K562 (cell line): Measurements from ENCODE around the gene HES4. TPM values are rescaled to one million over a fixed set of nuclear protein-coding genes. Genes with fewer than 3 reads are reported as not detected.

Experiments
- CBFB ChIP-seq: sonication (generic); formaldehyde crosslinking; IDR thresholded peaks from 2 replicates; pipeline ENCODE4 v1.4.0; 2020; ENCODE audit warnings: mild to moderate bottlenecking, missing genetic modification reagents
- CXXC5 ChIP-seq: fragments of 250-450 bp; sonication (Bioruptor Pico); IDR thresholded peaks from 2 replicates; pipeline ENCODE4 v1.8.0; 2022; ENCODE audit warnings: inconsistent platforms, mild to moderate bottlenecking, moderate library complexity
- FOXK1 ChIP-seq: sonication (generic); formaldehyde crosslinking; IDR thresholded peaks from 2 replicates; pipeline ENCODE4 v1.8.0; 2022; ENCODE audit warnings: missing genetic modification reagents, mild to moderate bottlenecking, borderline replicate concordance
- HDAC3 ChIP-seq: fragments of 450-650 bp; IDR thresholded peaks from 2 replicates; pipeline ENCODE4 v1.6.1; 2018; ENCODE audit warnings: borderline replicate concordance, mild to moderate bottlenecking, moderate library complexity; ENCODE audit not compliant: partially characterized antibody
- HNRNPH1 ChIP-seq: fragments of 200-400 bp; formaldehyde crosslinking; optimal IDR thresholded peaks from 2 replicates; pipeline ENCODE3; 2017; ENCODE audit warnings: low read depth, mild to moderate bottlenecking, low read length, moderate library complexity
- HNRNPUL1 ChIP-seq: fragments of 200-400 bp; formaldehyde crosslinking; IDR thresholded peaks from 2 replicates; pipeline ENCODE4 v1.6.1; 2017; ENCODE audit warnings: low read length
- KLF13 ChIP-seq: fragments of 450-650 bp; IDR thresholded peaks from 2 replicates; pipeline ENCODE4 v1.6.1; 2016; ENCODE audit warnings: missing genetic modification characterization, low read depth, mild to moderate bottlenecking, missing compliant biosample characterization, moderate library complexity, borderline replicate concordance
- LEF1 ChIP-seq: fragments of 450-650 bp; IDR thresholded peaks from 2 replicates; pipeline ENCODE4 v1.6.1; 2016; ENCODE audit warnings: mild to moderate bottlenecking
- POLR2B ChIP-seq: fragments of 450-650 bp; IDR thresholded peaks from 2 replicates; pipeline ENCODE4 v1.6.1; 2018; ENCODE audit warnings: low read depth; ENCODE audit not compliant: partially characterized antibody
- RB1 ChIP-seq: fragments of 450-650 bp; IDR thresholded peaks from 2 replicates; pipeline ENCODE4 v1.6.1; 2017; ENCODE audit warnings: low read depth, mild to moderate bottlenecking
- RBBP5 ChIP-seq: fragments of 200-600 bp; sonication (generic); IDR thresholded peaks from 2 replicates; pipeline ENCODE4 v1.6.1; 2012; ENCODE audit warnings: borderline replicate concordance, mild to moderate bottlenecking, low read length, control low read depth, inconsistent platforms; ENCODE audit not compliant: insufficient read depth, poor library complexity, severe bottlenecking
- RNF2 ChIP-seq: sonication (generic); IDR thresholded peaks from 2 replicates; pipeline ENCODE4 v1.6.1; 2016
- SIX5 ChIP-seq, 2 experiments: IDR thresholded peaks; 2 replicates each; pipeline ENCODE4 v1.6.1; 2011; ENCODE audit warnings: low read length in 2 of 2, borderline replicate concordance in 1 of 2, low read depth in 1 of 2, mild to moderate bottlenecking in 1 of 2, moderate library complexity in 1 of 2; ENCODE audit not compliant: insufficient read depth in 1 of 2
- SMAD1 ChIP-seq: fragments of 150-350 bp; IDR thresholded peaks from 2 replicates; pipeline ENCODE4 v1.6.1; 2014; ENCODE audit warnings: low read length, low read depth; ENCODE audit not compliant: partially characterized antibody
- SNIP1 ChIP-seq: fragments of 450-650 bp; IDR thresholded peaks from 2 replicates; pipeline ENCODE4 v1.7.1; 2017; ENCODE audit warnings: low read depth, mild to moderate bottlenecking
- TRIM28 ChIP-seq: fragments of 450-650 bp; IDR thresholded peaks from 2 replicates; pipeline ENCODE4 v1.6.1; 2017
- polyA plus RNA-seq, 8 experiments: library from polyadenylated mRNA; depleted of rRNA in 4 of 8; stranded (reverse) in 5 of 8; unstranded in 3 of 8; fragments of >200 nt; fragmentation: Nextera tagmentation in 2 of 8; fragmentation: Illumina TruSeq in 1 of 8; extraction: Ambion mirVana in 2 of 8; extraction: Trizol in 1 of 8; gene quantifications; 2 replicates each; pipeline versions ENCODE4 v1.2.1 to v1.2.3, GENCODE V29; 2011 to 2014; ENCODE audit warnings: inconsistent platforms in 1 of 8, missing spikeins in 1 of 8
- total RNA-seq, 7 experiments: library from RNA; depleted of rRNA in 6 of 7; stranded (reverse); fragments of >200 nt in 6 of 7; fragmentation: Illumina TruSeq in 2 of 7; extraction: Trizol in 2 of 7; gene quantifications; 2 replicates each; pipeline versions ENCODE4 v1.2.1 to v1.2.3, GENCODE V29; 2011 to 2021; ENCODE audit warnings: low replicate concordance in 1 of 7
- TF ChIP-seq, protein P1 (sequence below): fragments of 250-450 bp; sonication (Bioruptor Pico); IDR thresholded peaks from 2 replicates; pipeline ENCODE4 v1.5.0; 2020; ENCODE audit warnings: mild to moderate bottlenecking
- TF ChIP-seq, protein P2 (sequence below), 3 experiments: fragments of 200-800 bp in 1 of 3; fragments of 250-450 bp in 1 of 3; fragments of 450-650 bp in 1 of 3; sonication (Bioruptor Pico) in 1 of 3; sonication (Bioruptor generic) in 1 of 3; formaldehyde crosslinking in 1 of 3; IDR thresholded peaks; 2 replicates each; pipeline versions ENCODE4 v1.6.1 to v1.8.0; 2016 to 2022; ENCODE audit warnings: mild to moderate bottlenecking in 2 of 3, missing genetic modification characterization in 2 of 3, missing compliant biosample characterization in 1 of 3, moderate library complexity in 1 of 3
- TF ChIP-seq, protein P3 (sequence below): sonication (generic); formaldehyde crosslinking; IDR thresholded peaks from 2 replicates; pipeline ENCODE4 v1.8.1; 2022; ENCODE audit warnings: missing genetic modification reagents

HES4 gene
- total and polyA plus RNA-seq, 9 of the 15 experiments (the other 6 are each of a cell fraction or from before 2014, with no cell fraction given), result 0.21 to 43.7 (median 5.3) TPM; not detected in 2

DNA sequence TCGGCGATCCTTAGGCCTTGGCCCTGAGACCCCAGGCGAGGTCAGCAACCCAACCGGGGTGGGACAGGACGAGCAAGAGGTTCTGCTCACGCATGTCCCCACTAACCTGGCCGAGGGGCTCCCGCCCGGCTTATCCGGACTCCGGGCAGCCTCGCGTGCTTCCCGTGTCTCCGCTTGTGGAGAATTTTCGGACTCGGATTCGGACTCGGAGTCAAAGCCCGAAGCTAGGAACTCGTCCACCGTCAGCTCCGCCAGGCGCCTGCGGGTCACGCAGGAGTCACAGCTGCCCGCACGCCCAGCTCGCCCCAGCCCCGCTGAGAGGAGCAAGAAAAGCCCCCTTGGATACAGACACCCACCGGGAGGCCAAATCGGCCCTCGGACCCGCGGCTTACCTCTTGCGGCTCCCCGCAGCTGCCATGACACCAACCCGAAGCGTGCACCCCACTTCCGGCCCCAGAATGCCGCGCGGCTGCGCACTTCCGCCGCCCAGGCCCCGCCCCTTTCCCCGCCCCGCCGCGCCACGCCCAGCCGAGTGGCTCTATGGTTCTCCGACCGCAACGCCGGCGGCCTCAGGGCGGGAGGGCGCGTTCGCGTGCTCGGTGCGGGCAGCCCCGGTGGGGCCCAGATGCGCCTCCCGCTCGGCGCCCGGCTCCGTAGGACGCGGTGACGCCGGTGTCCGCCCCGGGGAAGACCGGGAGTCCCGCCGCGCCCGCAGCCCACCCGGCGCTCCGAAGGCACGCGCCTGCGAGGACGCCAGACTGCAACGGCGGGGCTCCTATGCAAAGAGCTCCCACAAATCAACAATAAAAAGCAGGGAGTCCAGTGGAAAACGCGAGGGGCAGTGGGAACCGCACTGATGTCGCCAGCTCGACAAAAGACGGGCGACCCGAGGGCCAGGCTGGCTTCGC lies 40.8 kb downstream of the HES4 start, which contains the start of gene NOC2L (continued):
- TF ChIP-seq KLF13 (tag) (no peak), CBFB (CRISPR knock-in tag) (no peak), LEF1 (no peak), POLR2B (peak; percentile 79), RBBP5 (peak; percentile 84), SNIP1 (no peak), TRIM28 (no peak), FOXK1 (CRISPR knock-in tag) (0 out of 2 replicates have a peak, but pooled peaks have one; percentile 48), HNRNPUL1 (no peak), RB1 (no peak), SIX5 (IDR thresholded peaks at IDR 0.05; ENCODE audit: borderline replicate concordance in 1 of 2, insufficient read depth in 1 of 2, low read depth in 1 of 2, low read length in 2 of 2) (no peak), HNRNPH1 (no peak), HDAC3 (no peak), CXXC5 (peak; percentile 77), SMAD1 (peak; percentile 50), RNF2 (no peak)
- TF ChIP-seq, protein P1, sequence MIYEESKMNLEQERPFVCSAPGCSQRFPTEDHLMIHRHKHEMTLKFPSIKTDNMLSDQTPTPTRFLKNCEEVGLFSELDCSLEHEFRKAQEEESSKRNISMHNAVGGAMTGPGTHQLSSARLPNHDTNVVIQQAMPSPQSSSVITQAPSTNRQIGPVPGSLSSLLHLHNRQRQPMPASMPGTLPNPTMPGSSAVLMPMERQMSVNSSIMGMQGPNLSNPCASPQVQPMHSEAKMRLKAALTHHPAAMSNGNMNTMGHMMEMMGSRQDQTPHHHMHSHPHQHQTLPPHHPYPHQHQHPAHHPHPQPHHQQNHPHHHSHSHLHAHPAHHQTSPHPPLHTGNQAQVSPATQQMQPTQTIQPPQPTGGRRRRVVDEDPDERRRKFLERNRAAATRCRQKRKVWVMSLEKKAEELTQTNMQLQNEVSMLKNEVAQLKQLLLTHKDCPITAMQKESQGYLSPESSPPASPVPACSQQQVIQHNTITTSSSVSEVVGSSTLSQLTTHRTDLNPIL (CRISPR knock-in tag), result no peak
- TF ChIP-seq, protein P2, sequence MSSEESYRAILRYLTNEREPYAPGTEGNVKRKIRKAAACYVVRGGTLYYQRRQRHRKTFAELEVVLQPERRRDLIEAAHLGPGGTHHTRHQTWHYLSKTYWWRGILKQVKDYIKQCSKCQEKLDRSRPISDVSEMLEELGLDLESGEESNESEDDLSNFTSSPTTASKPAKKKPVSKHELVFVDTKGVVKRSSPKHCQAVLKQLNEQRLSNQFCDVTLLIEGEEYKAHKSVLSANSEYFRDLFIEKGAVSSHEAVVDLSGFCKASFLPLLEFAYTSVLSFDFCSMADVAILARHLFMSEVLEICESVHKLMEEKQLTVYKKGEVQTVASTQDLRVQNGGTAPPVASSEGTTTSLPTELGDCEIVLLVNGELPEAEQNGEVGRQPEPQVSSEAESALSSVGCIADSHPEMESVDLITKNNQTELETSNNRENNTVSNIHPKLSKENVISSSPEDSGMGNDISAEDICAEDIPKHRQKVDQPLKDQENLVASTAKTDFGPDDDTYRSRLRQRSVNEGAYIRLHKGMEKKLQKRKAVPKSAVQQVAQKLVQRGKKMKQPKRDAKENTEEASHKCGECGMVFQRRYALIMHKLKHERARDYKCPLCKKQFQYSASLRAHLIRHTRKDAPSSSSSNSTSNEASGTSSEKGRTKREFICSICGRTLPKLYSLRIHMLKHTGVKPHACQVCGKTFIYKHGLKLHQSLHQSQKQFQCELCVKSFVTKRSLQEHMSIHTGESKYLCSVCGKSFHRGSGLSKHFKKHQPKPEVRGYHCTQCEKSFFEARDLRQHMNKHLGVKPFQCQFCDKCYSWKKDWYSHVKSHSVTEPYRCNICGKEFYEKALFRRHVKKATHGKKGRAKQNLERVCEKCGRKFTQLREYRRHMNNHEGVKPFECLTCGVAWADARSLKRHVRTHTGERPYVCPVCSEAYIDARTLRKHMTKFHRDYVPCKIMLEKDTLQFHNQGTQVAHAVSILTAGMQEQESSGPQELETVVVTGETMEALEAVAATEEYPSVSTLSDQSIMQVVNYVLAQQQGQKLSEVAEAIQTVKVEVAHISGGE (CRISPR knock-in tag; IDR thresholded peaks at IDR 0.05), result no peak; a peak in 1 of 6 replicates
- TF ChIP-seq, protein P3, sequence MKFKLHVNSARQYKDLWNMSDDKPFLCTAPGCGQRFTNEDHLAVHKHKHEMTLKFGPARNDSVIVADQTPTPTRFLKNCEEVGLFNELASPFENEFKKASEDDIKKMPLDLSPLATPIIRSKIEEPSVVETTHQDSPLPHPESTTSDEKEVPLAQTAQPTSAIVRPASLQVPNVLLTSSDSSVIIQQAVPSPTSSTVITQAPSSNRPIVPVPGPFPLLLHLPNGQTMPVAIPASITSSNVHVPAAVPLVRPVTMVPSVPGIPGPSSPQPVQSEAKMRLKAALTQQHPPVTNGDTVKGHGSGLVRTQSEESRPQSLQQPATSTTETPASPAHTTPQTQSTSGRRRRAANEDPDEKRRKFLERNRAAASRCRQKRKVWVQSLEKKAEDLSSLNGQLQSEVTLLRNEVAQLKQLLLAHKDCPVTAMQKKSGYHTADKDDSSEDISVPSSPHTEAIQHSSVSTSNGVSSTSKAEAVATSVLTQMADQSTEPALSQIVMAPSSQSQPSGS (CRISPR knock-in tag), result no peak
